ENCODE measurements around the gene KIF25.

DNA sequence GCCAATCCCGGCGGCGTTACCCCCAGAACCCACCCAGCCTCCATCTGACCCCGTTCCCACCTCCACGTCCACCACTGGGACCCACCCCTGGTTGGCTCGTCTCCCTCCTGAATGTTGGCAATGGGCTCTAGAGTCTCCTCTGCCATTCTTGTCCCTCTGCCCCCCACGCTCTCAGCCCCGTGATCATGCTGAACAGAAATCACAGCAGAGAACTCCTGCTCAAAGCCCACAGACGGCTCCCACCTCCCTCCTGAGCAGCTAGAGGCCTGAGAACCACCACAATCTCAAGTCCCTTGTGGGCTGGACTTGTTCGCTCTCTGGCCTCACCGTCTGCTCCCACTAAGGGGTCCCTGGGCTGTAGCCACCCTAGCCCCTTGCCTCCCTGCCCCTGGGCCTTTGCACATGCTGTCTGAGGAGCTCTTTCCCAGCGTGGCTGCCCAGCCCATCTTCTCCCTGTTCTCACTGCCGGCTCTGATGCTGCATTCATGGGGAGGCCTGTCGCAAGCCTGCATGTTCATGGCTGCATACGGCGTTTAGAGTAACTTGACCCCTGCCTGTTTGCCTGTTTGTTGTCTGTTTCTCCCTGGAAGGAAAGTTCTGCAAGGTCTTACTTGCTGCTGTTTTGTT, 92.7 kb downstream of the KIF25 start:
- TF ChIP-seq, protein P1, sequence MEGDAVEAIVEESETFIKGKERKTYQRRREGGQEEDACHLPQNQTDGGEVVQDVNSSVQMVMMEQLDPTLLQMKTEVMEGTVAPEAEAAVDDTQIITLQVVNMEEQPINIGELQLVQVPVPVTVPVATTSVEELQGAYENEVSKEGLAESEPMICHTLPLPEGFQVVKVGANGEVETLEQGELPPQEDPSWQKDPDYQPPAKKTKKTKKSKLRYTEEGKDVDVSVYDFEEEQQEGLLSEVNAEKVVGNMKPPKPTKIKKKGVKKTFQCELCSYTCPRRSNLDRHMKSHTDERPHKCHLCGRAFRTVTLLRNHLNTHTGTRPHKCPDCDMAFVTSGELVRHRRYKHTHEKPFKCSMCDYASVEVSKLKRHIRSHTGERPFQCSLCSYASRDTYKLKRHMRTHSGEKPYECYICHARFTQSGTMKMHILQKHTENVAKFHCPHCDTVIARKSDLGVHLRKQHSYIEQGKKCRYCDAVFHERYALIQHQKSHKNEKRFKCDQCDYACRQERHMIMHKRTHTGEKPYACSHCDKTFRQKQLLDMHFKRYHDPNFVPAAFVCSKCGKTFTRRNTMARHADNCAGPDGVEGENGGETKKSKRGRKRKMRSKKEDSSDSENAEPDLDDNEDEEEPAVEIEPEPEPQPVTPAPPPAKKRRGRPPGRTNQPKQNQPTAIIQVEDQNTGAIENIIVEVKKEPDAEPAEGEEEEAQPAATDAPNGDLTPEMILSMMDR (IDR thresholded peaks at IDR 0.05; ENCODE audit: low read depth, low read length, missing input control) = no peak
- TF ChIP-seq HNF4A (conservative IDR thresholded peaks at IDR 0.05) = no peak
- TF ChIP-seq RAD21 (IDR thresholded peaks at IDR 0.05) = no peak
- no peak for TF ChIP-seq TAF1 (conservative IDR thresholded peaks at IDR 0.05)
- TF ChIP-seq GABPA (IDR thresholded peaks at IDR 0.05 in 1 of 2, conservative IDR thresholded peaks at IDR 0.05 in 1 of 2) = no peak
- TF ChIP-seq, protein P2, sequence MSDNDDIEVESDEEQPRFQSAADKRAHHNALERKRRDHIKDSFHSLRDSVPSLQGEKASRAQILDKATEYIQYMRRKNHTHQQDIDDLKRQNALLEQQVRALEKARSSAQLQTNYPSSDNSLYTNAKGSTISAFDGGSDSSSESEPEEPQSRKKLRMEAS (IDR thresholded peaks at IDR 0.05) = no peak
- TF ChIP-seq YY1 (IDR thresholded peaks at IDR 0.05) = no peak
- TF ChIP-seq, protein P3, sequence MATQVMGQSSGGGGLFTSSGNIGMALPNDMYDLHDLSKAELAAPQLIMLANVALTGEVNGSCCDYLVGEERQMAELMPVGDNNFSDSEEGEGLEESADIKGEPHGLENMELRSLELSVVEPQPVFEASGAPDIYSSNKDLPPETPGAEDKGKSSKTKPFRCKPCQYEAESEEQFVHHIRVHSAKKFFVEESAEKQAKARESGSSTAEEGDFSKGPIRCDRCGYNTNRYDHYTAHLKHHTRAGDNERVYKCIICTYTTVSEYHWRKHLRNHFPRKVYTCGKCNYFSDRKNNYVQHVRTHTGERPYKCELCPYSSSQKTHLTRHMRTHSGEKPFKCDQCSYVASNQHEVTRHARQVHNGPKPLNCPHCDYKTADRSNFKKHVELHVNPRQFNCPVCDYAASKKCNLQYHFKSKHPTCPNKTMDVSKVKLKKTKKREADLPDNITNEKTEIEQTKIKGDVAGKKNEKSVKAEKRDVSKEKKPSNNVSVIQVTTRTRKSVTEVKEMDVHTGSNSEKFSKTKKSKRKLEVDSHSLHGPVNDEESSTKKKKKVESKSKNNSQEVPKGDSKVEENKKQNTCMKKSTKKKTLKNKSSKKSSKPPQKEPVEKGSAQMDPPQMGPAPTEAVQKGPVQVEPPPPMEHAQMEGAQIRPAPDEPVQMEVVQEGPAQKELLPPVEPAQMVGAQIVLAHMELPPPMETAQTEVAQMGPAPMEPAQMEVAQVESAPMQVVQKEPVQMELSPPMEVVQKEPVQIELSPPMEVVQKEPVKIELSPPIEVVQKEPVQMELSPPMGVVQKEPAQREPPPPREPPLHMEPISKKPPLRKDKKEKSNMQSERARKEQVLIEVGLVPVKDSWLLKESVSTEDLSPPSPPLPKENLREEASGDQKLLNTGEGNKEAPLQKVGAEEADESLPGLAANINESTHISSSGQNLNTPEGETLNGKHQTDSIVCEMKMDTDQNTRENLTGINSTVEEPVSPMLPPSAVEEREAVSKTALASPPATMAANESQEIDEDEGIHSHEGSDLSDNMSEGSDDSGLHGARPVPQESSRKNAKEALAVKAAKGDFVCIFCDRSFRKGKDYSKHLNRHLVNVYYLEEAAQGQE (IDR thresholded peaks at IDR 0.05) = no peak
- TF ChIP-seq, protein P4, sequence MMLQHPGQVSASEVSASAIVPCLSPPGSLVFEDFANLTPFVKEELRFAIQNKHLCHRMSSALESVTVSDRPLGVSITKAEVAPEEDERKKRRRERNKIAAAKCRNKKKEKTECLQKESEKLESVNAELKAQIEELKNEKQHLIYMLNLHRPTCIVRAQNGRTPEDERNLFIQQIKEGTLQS (IDR thresholded peaks at IDR 0.05) = no peak
- no peak for TF ChIP-seq FOXA1 (IDR thresholded peaks at IDR 0.05)
- no peak for TF ChIP-seq SP1 (IDR thresholded peaks at IDR 0.05)
- TF ChIP-seq, protein P5, sequence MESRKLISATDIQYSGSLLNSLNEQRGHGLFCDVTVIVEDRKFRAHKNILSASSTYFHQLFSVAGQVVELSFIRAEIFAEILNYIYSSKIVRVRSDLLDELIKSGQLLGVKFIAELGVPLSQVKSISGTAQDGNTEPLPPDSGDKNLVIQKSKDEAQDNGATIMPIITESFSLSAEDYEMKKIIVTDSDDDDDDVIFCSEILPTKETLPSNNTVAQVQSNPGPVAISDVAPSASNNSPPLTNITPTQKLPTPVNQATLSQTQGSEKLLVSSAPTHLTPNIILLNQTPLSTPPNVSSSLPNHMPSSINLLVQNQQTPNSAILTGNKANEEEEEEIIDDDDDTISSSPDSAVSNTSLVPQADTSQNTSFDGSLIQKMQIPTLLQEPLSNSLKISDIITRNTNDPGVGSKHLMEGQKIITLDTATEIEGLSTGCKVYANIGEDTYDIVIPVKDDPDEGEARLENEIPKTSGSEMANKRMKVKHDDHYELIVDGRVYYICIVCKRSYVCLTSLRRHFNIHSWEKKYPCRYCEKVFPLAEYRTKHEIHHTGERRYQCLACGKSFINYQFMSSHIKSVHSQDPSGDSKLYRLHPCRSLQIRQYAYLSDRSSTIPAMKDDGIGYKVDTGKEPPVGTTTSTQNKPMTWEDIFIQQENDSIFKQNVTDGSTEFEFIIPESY (IDR thresholded peaks at IDR 0.05) = no peak
- TF ChIP-seq RXRA (IDR thresholded peaks at IDR 0.05) = no peak
- TF ChIP-seq JUND (IDR thresholded peaks at IDR 0.05) = no peak
